ENCODE data around the gene PAK1. TPM values are rescaled to one million over a fixed set of nuclear protein-coding genes. Genes with fewer than 3 reads are reported as not detected.
A peak's percentile ranks its signal among the peaks of the same experiment; 100 is the strongest.

The PAK1 gene
- polyA plus RNA-seq, 3 donors, result 81.5 to 98.1 (median 96.6) TPM

DNA sequence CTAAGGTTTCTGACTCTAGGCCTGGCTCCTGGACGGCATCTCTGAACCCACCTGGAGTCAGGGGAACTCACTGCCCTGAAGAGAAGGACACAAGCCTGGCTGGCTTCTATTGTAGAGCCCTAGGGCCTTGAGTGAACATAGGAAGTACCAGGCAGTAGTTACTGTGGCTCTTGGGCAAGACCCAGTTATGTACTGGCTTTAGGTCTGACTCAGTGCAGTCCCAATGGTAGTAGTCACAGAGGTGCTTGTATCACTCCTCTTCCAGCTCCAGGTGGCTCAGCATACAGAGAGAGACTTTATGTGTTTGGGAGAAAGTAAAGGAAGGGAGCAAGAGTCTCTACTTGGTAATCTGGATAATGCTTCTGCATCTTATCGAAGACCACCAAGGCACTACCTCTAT, 13.9 kb upstream of the PAK1 start:
- DNase-seq, result no peak

- no peak for DNase-seq
Observed at GRCh38 chr11:77479746-77480352, 6.0 kb upstream of the PAK1 start.

DNA sequence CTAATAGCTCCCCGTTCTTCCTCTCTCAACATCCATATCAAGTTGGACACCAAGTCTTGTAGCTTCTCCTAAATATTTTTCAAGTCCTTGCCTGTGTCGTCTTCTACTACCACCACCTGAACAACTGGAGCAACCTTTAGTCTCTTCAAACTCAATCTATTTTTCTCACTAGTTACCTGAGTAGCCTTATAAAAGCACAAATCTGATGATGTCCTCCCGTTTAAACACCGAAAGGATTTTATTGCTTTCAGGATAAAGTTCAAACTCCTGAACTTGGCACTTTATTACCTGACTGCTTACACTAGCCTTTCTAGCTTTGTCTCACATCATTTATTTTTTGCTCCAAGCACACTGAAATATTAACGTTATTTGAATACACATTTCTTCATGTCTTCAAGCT, 1.3 kb upstream of the PAK1 start:
- DNase-seq, result no peak

- no peak for DNase-seq
Observed at GRCh38 chr11:77474684-77475060, 778 bp upstream of the PAK1 start.

- DNase-seq, result peak; percentile 44
Observed at GRCh38 chr11:77472991-77473800, 698 bp downstream of the PAK1 start.

DNA sequence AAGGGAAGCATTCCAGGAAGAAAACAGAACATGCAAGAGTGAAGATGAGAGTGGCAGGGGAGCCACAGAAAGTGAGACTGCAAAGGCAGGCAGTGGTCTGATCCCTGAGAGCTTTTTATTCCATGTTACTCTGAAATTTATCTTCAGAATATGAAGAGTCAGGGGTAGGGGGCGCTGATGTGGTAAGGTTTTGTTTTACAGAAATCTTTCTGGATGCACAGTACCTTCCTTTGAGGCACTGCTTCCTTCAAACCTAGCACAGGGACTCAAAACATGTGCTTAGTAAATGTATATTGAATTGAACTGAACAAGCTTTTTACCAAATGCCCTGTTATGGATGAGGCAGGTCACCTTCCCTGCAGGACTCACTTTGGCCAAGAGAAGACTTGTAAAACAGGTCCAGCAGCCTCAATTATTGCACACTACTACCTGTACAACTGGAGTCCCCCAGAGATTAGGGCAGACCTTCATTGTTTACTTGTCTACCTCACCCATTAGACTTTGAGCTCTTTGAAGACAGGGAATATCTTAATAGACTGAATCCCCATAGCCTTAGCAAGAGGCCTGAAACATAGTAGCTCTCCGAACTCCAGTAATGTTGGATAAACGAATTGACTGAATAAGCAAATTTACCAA, 2.2 kb downstream of the PAK1 start:
- DNase-seq, result no peak

GRCh38 chr11:77470971-77471370, 2.9 kb downstream of the PAK1 start:
- no peak for DNase-seq

GRCh38 chr11:77470504-77470903, 3.4 kb downstream of the PAK1 start:
- DNase-seq, result no peak

DNA sequence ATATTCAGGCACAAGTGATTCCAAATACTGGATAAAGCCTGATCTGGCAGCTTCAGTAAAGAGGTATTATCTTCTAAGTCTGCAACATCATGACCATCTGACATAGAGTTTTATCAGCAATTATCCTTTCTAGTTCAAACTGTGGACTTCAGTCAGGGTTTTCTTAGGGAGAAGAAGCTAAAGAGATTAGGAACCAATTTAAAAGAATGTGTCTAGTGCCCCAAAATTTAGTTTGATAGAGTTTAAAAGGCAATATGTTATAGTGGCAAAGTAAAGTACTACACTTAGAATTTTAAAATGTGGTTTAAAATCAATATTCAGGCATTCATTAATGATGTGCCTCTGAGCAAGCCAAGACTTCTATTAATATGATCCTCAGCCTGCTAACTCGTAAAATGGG, 5.4 kb downstream of the PAK1 start:
- DNase-seq, result no peak

- DNase-seq, result no peak
Observed at GRCh38 chr11:77467993-77468392, 5.9 kb downstream of the PAK1 start.

DNA sequence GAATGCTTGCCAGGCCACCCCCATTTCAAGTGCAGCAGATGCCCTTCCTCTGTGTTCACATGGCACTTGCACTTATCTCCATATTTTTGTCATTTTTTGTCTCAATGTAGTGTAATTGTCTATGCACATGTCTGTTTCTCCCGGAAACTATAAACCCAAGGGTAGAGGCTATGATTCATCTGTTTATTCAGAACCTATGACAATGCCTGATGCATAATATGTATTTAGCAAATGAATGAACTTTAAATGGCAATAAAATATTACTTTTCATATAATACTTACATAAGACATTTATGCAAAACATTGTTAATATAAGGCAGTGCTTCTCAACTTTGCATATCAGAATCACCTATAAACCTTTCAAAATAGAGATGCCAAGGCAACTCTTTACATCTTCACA, 6.7 kb downstream of the PAK1 start:
- no peak for DNase-seq

DNA sequence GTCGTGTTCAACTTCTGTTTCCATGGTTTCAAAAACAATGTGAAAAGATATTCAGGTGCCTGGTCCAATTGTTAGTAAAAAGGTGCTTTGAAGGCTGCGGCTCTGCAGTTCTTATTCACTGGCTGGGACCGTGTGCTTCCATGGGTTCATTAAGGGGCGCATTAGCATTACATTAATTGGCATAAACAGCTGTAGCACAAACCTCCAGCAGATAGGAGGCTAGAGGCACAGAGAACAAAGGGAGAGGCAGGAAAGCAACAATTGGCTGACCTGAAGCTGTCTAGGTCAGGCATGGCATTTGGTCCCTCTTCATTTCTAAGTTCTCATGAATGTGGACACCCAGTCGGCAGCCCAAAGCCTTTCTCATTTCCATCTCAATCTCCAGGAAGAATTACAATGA, 16.6 kb downstream of the PAK1 start:
- DNase-seq, result no peak

GRCh38 chr11:77455740-77456139, 18.2 kb downstream of the PAK1 start:
- DNase-seq, result no peak

DNA sequence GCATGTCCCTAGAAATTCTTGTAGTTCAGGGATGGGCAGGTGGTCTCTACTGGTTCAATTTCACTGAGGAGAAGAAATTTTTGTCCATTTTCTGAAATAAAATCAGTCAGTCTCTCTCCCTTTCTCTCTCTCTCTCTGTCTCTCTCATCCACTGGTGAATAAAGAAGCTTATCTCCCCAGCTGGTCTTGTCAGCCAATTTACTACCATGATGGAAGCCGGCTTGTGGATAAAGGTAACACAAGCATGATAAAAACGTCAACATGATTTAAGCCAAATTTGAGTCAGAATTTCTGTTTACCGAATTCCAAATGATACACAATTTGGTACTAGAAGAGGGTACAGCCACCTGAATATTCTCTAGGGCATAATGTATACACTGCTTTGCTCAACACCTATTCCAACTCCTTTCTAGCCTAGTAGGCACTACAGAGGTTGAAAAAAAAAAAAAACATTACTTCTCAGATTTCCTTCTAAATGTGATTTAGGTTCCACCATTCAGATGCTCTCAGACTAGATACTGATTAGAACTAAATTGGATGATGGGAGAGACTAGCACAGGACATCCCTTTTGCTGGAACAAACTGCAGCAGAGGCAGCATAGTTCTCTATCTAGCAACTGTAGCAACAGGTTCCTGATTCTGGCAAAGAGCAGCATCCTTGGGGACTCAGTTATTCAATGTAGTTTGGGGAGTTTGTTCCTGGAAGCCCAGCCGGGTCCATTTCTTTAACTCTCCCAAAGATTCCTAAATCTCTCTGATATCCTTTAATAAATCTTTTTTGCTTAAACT, 18.8 kb downstream of the PAK1 start:
- DNase-seq, result no peak

GRCh38 chr11:77450227-77450626, 23.7 kb downstream of the PAK1 start:
- no peak for DNase-seq

DNA sequence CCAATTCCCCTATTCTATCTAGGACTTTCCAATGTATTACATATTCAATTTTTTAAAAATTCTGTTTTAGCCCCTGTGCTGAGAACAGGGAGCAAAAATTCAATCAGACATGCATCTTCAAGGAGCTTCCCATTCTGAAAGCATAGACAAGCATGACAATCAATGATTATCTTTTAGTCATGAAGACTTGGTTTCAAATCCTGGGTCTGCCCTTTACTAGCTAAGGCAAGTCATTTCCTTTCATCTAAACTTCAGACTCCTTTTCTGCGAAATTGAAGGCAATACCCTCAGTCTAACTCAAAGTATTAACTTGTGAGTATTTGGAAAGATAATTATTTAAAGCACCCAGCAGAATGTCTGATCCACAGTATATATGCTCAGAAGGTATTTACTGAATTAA, 24.1 kb downstream of the PAK1 start:
- DNase-seq, result no peak

GRCh38 chr11:77449060-77449521, 24.8 kb downstream of the PAK1 start:
- no peak for DNase-seq

- no peak for DNase-seq
Observed at GRCh38 chr11:77448269-77448668, 25.6 kb downstream of the PAK1 start.

- DNase-seq, result no peak
Observed at GRCh38 chr11:77446911-77447629, 26.8 kb downstream of the PAK1 start.

- DNase-seq, result no peak
Observed at GRCh38 chr11:77444261-77444660, 29.6 kb downstream of the PAK1 start.

DNA sequence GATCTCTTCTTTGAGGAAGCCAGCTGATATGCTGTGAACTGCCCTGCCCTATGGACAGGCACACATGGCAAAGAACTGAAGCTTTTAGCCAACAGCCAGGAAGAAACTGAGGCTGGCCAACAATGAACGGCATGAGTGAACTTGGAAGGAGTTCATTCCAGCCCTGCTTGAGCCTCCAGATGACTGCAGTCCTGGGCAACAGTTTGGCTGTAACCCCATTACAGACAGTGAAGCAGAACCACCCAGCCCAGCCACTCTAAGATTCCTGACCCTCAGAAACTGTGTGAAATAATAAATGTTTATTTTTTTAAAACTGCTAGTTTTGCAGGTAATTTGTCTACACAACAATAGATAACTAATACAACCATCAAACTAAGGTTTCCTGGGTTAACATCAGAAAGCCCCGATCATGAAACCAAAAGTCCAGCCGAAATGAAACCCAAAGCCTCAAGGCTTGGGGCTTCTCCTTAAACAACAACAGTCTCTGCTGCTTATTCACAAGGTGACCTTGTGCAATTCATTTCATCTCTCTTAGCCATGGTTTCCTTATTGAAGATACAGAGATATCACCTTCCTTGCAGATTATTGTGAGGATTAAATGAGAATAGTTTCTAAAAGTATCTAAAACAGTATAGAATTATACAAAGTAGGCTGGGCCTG, 31.4 kb downstream of the PAK1 start:
- no peak for DNase-seq
